ENCODE measurements around the gene SVBP.
A peak's percentile ranks its signal among the peaks of the same experiment; 100 is the strongest.
"Not testable (repeated sequence)": the region's sequence is repeated elsewhere in the genome, so short reads cannot be mapped to it uniquely, and the experiment has no call there.

Gene SVBP

DNA sequence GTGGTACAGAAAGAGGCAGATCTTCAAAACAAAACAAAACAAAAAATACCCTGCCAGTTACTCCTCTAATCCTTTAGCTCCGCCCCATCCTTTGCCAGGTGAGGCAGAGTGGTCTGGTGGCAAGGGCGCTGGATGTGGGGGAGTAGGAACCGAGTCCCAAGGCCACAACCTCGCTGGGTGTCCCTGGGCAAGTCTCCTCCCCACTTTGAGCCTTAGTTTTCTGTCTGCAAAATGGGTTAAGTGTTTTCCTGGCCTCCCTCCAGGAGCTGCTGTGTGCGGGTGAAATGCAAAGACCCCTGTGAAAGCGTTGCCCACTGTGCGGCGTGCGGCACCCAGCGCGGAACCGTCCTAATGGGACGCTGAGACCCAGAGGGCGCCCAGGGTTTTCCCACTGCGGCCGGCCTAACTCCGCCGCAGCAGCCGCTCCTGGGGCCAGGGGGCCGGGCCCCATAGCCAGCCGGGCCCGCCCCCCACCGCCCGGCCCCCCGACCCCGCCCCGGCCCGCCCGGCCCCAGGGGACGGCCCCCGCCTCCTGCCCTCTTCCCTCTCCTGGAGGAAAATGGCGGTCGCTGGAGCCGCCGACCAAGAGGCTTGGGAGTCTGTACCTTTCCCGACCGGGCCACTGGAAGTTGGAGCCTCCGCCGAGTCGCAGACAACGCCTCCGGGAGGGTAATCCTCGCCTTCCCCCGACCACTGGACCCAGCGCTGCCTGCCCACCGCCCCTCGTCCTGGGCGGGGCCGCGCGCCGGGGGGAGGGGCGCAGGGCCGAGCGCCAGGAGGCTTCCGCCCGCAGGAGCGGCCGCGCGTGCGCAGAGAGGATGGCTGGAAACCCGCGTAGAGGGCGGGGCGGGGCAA, at the start of gene SVBP, which contains the start of gene ERMAP:
Gene SVBP (minus strand): TSS at position 813 of the 855 bp plus-strand sequence. CDS start 853 bp downstream, outside the sequence.
Gene ERMAP (plus strand): TSS at position 538 of the 855 bp plus-strand sequence. CDS start 13,327 bp downstream, outside the sequence.
- DNase-seq, result peak; percentile 91

DNA sequence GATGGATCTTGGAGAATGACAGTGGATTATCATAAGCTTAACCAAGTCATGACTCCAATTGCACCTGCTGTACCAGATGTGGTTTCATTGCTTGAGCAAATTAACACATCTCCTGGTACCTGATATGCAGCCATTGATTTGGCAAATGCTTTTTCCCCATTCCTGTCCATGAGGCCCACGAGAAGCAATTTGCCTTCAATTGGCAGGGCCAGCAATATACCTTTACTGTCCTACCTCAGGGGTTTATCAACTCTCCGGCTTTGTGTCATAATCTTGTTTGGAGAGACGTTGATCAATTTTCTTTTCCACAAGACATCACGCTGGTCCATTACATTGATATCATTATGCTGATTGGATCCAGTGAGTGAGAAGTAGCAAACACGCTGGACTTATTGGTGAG, 49.4 kb upstream of the SVBP start:
- no peak for DNase-seq

DNA sequence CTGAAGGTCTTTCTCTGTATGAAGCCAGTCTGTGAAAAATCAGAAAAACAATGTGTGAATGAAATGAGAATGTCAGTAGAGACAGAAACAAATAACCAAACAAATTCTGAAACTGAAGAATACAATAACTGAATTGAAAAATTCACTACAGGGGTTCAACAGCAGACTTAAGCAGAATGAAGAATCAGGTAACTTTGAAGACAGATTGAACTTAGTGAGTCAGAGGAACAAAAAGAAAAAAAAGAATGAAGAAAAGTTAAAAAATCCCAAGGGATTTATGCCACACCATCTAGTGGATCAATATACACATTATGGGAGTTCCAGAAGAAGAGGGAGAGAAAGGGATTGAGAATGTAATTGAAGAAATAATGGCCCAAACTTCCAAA, 43.8 kb upstream of the SVBP start:
- DNase-seq, result no peak

GRCh38 chr1:42860339-42861013, 43.3 kb upstream of the SVBP start:
- no peak for DNase-seq

DNA sequence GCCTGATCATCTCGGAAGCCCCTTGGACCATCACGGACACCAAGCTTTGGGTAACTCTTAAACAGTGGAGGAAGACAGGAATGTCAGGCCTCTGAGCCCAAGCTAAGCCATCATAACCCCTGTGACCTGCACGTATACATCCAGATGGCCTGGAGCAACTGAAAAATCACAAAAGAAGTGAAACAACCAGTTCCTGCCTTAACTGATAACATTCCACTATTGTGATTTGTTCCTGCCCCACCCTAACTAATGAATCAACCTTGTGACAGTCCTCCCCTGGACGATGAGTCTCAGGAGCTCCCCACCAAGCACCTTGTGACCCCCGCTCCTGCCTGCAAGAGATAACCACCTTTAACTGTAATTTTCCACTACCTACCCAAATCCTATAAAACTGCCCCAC, 42.2 kb upstream of the SVBP start:
- DNase-seq, result not testable (repeated sequence)

DNA sequence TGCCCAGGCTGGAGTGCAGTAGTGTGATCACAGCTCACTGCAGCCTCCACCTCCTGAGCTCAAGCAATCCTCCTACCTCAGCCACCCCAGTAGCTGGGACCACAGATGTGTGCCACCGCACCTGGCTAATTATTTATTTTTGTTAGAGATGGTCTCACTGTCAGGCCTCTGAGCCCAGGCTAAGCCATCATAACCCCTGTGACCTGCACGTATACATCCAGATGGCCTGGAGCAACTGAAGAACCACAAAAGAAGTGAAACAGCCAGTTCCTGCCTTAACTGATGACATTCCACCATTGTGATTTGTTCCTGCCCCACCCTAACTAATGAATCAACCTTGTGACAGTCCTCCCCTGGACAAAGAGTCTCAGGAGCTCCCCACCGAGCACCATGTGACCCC, 39.4 kb upstream of the SVBP start:
- DNase-seq, result not testable (repeated sequence)

DNA sequence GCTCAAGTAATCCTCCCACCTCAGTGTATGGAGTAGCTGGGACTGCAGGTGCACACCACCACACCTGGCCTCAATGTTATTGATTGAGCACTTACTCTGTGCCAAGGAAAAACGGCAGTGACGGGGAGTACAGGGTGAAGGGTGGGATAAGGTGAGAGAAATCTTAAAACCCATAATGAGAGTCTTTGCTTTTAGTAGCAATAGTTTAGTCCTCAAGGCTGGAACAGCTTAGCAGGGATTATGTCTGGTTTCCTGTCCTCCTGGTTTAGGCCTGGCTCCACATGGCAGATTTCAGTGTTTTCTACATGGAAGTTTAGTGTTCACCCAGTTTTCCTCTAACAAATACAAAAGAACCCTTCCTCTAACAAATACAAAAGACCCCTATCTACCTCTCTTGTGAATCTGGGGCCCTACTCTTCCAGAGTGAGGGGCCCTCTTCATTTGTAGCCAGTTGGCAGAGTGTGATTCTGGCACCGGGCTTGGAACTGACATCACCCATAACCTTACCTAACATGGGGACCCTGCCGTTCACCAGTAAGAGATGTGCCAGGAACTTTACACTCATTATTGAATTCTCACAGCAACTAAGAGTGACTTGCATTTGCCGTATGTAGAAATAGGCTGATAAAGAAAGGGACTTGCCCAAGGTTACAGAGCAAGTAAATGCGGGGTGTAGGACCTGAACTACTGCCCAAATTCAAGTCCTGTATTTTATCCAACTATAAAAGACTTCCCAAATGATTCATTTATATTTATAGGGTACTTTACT, 36.1 kb upstream of the SVBP start:
- DNase-seq, result no peak

GRCh38 chr1:42852608-42852980, 35.4 kb upstream of the SVBP start:
- no peak for DNase-seq

DNA sequence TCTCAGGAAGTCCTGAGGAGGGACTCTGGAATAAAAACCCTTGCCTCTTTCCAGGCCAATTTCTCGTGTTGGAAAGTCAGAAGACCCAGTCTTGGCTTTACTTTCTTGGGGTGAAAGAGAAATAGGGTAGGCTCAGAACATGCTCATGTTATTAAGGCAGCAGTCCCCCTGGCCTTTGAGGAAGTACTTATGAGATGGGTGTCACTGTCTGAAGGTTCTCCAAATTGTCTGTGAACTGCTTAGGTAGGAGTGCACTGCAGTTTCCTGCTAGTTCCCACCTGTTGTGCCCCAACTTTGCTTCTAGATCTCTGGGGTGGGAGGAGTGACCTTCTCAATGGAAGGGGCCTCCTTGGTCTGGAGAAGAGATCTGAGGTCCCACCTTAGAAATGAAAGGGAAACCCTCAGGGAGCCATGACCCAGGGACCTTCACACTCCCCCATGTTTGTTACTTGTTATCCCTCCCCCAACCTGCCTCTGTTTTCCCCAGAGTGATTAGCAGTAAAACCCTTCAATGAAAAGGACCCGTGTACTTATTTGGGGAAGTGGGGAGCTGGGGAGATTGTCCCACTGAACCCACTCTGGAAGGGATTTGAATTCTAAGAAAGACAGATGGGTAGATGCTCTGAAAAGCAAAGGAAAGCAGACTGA, 34.9 kb upstream of the SVBP start:
- no peak for DNase-seq

- DNase-seq, result no peak
Measured at GRCh38 chr1:42851420-42851819, 34.2 kb upstream of the SVBP start.

DNA sequence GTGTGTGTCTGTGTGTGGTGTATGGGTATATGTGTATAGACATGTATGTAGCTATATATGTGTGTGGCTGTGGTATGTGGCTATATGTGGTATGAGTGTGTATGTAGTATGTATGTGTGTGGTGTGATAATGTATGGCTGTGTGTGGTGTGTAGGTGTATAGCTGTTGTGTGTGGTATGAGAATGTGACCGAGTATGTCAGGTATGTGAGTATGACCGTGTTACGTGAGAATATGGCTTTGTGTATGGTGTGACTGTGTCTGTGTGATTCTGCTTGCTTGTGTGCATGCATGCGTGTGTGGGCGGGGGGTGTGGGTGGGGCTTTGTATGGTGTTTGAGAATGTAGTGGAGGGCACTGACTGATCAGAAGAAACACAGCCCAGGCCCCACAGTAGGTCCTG, 32.7 kb upstream of the SVBP start:
- DNase-seq, result no peak

GRCh38 chr1:42848823-42849537, 31.8 kb upstream of the SVBP start:
- DNase-seq, result no peak

- no peak for DNase-seq
Measured at GRCh38 chr1:42847721-42848460, 30.7 kb upstream of the SVBP start.

DNA sequence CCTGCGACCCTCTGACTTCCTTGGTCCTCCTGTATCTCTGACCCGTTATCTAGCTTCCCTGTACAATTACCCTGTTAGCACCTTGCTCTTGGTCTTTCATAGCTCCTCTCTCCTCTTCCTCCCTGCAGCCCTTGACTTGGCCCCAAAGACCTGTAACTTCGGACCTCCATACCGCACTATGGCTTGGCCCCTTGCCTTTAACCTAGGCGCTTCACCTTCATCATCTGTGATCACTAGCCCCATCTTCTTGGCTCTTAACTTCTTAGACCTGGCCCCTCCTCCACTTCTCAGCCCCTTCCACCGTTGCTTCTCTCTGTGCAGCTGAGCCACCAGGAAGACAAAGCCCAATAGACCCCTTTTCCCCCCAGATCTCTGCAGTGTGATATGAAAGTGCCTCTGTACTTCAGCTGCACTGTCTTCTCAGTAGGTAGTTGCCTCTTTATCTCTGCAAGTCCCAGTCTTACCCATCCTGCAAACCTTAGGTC, 30.0 kb upstream of the SVBP start:
- DNase-seq, result no peak

DNA sequence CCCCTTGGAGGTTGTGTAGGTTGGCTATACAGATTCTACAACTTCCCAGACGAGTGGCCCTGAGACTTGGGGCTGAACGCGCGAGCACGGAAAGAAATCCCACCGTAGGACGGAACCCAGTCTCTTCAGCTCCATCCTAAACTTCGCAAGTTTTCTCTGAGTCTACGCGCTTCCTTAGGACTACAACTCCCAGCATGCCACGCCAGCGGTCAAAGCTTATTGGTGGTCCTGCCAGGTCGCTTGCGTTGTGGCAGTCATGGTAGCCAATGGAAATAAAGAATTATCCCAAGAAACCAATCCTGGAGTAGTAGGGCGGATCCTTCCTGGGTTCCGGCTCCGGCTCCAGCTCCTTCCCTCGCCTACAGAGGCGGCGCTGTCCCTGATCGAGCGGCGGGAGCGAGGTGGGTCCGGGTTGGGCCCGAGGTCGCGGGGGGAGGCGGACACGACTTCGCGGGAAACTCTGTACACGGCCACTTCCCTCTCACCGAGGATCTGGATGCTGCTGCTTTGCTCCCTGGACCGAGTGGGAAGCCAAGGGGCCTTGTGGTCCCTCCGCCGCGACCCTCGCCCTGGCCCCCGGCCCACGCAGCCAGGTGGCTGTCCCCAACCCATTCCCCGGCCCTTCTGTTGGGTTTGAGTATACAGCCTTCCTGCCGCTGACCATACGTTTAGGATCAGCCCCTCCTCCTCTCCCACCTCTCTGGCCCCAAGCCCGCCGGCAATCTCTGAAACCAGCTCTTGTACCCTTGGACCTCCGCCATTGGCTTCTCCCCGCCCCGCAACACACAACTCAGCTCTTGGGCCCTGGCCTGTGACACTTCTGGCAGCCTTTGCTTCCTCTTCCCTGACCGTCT, 29.3 kb upstream of the SVBP start, which contains the start of gene ZNF691:
Gene ZNF691 (plus strand): TSS at position 357 of the 854 bp plus-strand sequence. CDS start 3,046 bp downstream, outside the sequence.
- DNase-seq, result peak; percentile 95

GRCh38 chr1:42845866-42846256, 28.7 kb upstream of the SVBP start:
- peak; percentile 17 for DNase-seq

- no peak for DNase-seq
Measured at GRCh38 chr1:42845193-42845592, 28.0 kb upstream of the SVBP start.

- no peak for DNase-seq
Measured at GRCh38 chr1:42844592-42845140, 27.5 kb upstream of the SVBP start.

- no peak for DNase-seq
Measured at GRCh38 chr1:42841440-42842147, 24.4 kb upstream of the SVBP start.
